Renal cortical epithelial cell (primary cell): ENCODE data around the gene SYNDIG1L. TPM values are rescaled to one million over a fixed set of nuclear protein-coding genes. Genes with fewer than 3 reads are reported as not detected.

Experiments used
- DNase-seq: peaks from one replicate; pipeline ENCODE4 v3.0.0-alpha.2; 2011; ENCODE audit warnings: low read depth
- total RNA-seq: library from RNA; depleted of rRNA; stranded (reverse); fragments of >200 nt; gene quantifications from 2 replicates; pipeline ENCODE4 v1.2.3, GENCODE V29; 2014

SYNDIG1L gene
- total RNA-seq, 1 donor from 2014 or later = not detected

- DNase-seq = peak; percentile 62
Observed at GRCh38 chr14:74362361-74362915, 63.6 kb downstream of the SYNDIG1L start.

GRCh38 chr14:74360163-74360562 lies 65.8 kb downstream of the SYNDIG1L start:
- DNase-seq = no peak

GRCh38 chr14:74358176-74358829 lies 67.7 kb downstream of the SYNDIG1L start:
- no peak for DNase-seq

- no peak for DNase-seq
Observed at GRCh38 chr14:74357585-74357984, 68.4 kb downstream of the SYNDIG1L start.

- DNase-seq = no peak
Observed at GRCh38 chr14:74356892-74357575, 69.0 kb downstream of the SYNDIG1L start.

Other genes starting within 250 kb of the SYNDIG1L start
- not detected in 2 replicates for gene VSX2, start 186.8 kb downstream of the SYNDIG1L start, total RNA-seq
- 36.5 and 55.6 TPM in 2 replicates for gene ABCD4, start 123.3 kb downstream of the SYNDIG1L start, total RNA-seq
- not detected in 2 replicates for gene VRTN, start 77.7 kb downstream of the SYNDIG1L start, total RNA-seq
- gene NPC2, start 67.1 kb upstream of the SYNDIG1L start, total RNA-seq = 209 and 247 TPM in 2 replicates
- 14.9 and 15.5 TPM in 2 replicates for gene ISCA2, start 67.6 kb upstream of the SYNDIG1L start, total RNA-seq
- 42.4 and 68.2 TPM in 2 replicates for gene LTBP2, start 186.0 kb upstream of the SYNDIG1L start, total RNA-seq